NCI-H1417 treated with DMSO at 0.1 percent for 48 hours (cell line): ENCODE measurements around the gene INPP5A.
"Not testable (repeated sequence)": the region's sequence is repeated elsewhere in the genome, so short reads cannot be mapped to it uniquely, and the experiment has no call there.

Source experiments
- DNase-seq: peaks from one replicate; lab custom pipeline; 2025; lab: John Stamatoyannopoulos, UW

INPP5A gene

DNA sequence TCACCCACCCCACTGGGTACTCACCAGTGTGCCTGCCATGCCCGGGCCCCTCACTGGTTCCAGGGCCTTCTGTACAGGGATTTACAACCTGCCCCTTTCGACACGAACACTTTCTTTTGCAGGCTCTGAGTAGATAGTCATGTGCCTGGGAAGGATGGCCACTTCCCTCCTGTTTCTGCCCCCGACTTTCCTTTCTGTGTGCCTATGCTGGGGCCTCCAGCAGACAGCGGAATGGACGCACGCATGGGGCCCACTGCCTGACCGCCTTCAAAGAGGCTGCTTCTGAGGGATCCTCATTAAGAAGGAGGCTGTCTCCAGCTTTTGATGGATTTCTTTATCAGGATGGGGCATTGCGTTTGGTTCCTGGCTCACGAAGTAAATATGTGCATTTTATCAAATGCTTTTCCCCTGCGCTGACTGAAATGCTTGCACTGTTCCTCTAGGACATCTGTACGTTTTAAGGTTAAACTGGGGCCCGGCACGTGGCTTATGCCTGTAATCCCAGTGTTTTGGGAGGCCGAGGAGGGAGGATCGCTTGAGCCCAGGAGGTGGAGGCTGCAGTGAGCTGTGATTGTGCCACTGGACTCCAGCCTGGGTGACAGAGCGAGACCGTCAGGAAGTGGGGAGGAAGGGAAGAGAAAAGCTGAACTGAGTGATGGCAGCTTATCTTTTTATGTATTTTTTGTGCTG is 277.7 kb downstream of the INPP5A start:
- DNase-seq = no peak

DNA sequence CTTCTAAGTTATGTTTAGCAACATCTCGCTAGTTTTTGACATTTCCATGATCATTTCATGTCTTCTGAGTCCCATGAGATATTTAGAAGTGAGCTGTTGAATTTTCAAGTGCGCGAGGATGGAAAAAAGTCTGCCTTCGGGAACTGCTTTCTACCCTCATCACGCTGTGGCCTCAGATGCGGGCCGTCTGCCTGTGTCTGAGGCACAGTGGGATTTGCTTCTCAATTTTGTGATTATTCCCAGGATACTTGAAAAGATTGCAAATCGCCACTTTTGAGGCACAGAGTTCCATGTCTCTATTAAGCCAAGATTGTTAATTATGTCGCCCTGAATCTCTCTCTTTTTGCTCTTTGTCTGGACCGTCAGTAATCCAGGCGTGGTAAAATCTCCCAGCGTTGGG is 279.1 kb downstream of the INPP5A start:
- DNase-seq = no peak

DNA sequence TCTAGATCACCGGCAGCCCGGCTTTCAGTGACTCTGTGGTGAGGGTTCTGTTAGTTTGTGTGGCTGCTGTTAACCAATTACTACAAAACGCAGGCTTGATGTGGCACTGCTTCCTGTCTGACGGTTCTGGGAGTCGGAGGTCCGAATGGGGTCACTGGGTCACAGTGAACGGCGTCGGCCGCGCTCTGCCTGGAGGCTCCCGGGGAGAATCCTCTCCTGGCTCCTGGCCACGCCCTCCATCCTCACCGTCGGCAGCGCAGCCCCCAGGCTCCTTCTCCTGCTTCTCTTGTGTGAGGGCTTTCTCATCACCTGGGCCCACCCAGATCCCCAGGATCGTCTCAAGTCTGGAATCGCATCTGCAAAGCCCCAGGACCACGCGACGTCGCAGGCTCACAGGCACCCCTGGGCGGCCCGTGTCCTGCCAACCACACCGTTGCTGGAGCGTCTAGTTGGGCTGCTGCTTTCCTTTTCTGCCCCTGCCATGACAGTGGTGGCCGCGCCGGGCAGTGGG is 280.2 kb downstream of the INPP5A start:
- no peak for DNase-seq

DNA sequence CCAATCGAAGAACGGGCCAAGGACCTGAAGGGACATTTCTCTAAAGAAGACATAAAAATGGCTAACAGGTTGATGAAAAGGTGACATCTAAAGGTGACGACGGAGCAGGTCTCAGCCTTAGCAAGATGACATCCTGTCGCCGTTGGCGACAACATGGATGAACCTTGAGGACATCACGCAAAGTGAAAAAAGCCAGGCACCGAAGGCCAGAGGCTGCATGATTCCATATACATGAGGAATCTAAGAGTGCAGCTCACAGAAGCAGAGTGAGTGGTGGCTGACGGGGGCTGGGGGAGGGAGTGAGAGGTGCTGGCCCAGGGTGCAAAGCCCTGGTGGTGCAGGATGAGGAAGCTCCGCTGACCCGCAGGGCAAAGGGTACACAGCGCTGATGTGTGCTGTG is 282.5 kb downstream of the INPP5A start:
- DNase-seq = no peak

DNA sequence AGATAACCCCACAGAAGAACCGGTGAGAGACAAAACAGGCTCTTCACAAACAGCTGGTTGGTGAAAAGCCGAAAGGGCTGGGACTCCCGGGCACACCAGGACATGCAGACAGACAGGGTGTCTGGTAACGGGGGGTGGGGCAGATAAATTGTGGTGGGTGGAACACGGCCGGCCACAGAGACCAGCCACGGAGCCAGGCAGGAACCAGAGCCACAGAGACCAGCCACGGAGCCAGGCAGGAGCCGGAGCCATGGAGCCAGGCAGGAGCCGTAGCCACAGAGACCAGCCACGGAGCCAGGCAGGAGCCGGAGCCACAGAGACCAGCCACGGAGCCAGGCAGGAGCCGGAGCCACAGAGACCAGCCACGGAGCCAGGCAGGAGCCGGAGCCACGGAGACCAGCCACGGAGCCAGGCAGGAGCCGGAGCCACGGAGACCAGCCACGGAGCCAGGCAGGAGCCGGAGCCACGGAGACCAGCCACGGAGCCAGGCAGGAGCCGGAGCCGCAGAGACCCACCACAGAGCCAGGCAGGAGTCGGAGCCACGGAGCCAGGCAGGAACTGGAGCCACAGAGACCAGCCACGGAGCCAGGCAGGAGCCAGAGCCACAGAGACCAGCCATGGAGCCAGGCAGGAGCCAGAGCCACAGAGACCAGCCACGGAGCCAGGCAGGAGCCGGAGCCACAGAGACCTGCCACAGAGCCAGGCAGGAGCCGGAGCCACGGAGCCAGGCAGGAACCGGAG is 288.4 kb downstream of the INPP5A start:
- not testable (repeated sequence) for DNase-seq

DNA sequence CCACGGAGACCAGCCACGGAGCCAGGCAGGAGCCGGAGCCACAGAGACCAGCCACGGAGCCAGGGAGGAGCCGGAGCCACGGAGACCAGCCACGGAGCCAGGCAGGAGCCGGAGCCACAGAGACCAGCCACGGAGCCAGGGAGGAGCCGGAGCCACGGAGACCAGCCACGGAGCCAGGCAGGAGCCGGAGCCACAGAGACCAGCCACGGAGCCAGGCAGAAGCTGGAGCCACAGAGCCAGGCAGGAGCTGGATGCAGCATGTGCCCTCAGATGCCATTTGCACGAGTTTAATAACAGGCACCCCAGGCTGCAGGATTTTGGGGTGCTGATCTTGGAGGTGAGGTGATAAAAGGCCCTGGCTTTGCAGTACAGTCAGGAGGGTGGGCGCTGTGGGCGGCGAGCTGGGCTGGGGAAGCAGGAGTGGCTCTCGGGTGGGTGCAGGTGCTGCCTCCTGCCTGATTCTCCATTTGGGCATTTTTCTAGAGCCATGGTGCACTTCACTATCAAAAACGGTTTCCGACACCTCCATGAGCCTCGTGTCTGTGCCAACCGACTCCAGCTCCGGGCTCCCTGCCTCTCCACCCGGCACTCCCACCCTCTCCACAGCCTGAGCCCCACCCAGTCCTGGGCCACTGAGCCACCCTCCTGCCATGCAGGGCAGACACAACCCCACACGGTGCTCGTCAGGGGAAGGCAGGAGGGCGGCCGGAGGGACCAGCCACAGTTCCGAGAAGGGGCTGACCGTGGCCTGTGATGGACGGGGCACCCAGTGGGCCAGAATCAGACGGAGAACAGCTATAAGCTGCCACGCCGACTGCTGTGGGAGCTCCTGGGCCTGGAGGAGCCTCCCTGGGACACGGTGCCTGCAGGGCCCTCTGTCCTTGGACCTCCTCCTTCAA is 289.2 kb downstream of the INPP5A start:
- DNase-seq = no peak

DNA sequence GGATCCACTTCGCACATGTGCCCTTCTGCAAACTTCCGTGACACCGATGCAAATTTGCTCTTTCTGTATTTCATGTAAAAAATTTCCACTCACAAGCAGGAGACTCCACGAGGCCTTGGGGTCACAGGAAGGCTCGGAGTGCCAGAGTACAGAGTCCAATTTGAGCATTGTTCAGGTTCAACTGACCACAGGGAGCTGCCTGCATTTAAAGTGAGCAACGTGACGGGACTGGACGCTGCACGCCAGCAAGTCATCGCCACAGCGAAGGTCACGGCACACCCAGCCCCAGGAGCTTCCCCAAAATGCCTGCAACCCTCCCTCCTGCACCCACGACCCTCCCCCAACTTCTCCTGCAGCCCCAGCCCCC is 289.8 kb downstream of the INPP5A start:
- DNase-seq = no peak

DNA sequence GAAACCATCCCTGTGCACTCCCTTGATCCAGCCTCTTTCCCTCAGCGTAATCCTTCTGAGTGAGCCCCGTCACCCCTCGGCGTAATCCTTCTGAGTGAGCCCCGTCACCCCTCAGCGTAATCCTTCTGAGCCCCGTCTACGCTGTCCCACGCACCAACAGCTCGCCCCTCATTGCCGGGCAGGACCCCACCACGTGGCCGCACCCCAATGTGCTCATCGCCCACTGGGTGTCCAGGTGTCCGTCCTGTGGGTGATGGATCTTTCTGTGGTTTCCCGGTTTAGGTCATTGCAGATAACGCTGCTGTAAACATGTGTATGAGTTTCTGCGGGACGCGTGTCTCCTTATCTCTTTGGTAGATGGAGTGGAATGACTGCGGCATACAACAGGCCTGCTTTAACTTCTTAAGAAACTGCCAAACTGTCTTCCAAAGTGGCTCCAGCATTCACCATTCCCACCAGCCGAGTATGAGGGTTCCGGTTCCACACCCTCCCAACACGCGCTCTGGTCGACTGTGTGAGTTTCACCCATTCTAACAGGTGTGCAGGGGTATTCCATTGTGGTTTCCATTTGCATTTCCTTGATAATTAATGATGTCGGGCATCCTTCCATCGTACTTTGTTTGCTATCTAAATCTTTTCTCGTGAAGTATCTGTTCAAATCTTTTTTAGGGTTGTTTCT is 290.4 kb downstream of the INPP5A start:
- DNase-seq = no peak

DNA sequence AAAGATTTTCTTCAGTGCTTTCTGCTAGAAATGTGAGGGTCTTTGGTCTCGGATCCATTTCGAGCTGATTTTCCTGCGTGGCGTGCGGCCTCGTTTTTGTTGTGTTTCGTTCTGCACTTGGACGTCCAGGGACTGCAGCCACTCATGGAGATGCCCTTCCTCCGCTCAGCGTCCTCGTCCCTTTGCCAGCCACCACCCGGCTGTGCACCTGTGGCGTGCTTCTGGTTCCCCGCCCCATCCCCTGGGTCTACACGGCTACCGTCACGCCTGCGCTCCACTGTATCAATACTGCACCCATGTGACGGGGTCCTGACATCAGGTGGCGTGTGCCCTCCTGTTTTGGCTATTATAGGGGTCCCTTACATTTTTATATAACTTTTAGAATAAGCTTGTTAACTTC is 291.1 kb downstream of the INPP5A start:
- DNase-seq = no peak

DNA sequence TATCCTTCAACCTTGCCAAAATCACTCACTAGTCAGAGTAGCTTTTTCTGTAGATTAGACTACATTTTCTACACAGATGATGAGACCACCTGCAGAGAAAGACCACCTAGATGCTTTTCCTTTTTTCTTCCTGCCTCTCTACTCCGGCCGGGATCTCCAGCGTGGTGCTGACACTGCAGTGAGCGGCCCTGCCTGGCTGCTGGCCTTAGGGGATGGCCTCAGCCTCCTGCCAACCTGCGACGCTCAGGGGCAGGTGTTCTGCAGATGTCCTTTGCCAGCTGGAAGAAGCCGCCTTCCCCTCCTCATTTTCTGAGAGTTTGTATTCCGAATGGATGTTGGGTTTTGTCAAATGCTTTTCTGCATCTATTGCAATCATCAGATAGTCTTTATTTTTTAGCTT is 291.8 kb downstream of the INPP5A start:
- no peak for DNase-seq

DNA sequence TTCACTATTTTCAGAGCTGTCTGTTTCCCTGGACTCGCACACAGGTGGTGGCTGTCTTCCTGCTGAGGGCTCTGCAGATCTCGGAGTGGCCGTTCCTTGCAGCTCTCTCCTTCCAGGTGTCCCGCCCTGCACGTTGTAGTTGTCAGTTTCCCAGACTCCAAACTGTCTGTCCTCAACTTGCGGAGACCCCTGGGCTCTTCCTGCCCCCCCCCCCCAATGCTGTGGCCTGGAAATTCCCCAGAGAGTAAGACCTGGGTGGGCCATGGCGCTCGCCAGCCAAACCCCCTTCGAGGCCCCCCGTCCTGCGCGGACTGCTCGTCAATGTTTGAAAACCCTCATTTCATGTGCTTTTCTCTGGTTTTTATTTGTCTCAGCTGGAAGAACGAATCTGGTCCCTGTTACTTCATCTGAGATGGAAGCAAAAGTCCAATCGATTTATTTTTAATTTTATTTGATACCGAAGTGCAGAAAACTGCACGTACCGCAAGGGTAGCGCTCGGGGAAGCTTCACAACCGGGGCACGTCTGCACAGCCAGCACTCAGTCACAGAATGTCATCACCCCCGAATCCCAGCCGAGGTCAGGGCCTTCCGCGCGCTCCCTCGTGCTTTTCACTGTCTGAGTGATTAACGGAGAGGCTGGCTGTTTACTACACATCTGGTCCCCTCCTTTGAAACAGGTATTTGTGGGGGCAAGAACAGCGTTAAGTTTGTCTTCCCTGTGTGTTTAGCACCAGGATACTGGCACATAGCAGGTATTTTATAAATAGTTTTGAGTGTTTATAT is 294.8 kb downstream of the INPP5A start:
- DNase-seq = no peak
